Measurements from ENCODE around the gene PSD. TPM values are rescaled to one million over a fixed set of nuclear protein-coding genes. Genes with fewer than 3 reads are reported as not detected.

Gene PSD
- total RNA-seq, 1 donor from 2014 or later, result 2.4 TPM

Other genes with a start within 250 kb of the PSD start
- gene ELOVL3, start 192.5 kb downstream of the PSD start, total RNA-seq, result not detected in 2 replicates
- gene PITX3, start 177.3 kb downstream of the PSD start, total RNA-seq, result not detected in 2 replicates
- 56.4 and 57.0 TPM in 2 replicates for gene GBF1, start 173.3 kb downstream of the PSD start, total RNA-seq
- gene NFKB2, start 23.1 kb downstream of the PSD start, total RNA-seq, result 313 and 319 TPM in 2 replicates
- 14.6 and 15.1 TPM in 2 replicates for gene FBXL15, start 2.1 kb upstream of the PSD start, total RNA-seq
- 61.7 and 65.3 TPM in 2 replicates for gene CUEDC2, start 13.8 kb upstream of the PSD start, total RNA-seq
- 0.20 TPM in 1 of 2 replicates, not detected in the other for gene C10orf95, start 32.8 kb upstream of the PSD start, total RNA-seq
- gene ACTR1A, start 83.9 kb upstream of the PSD start, total RNA-seq, result 72.4 and 74.9 TPM in 2 replicates
- gene SUFU, start 85.2 kb upstream of the PSD start, total RNA-seq, result 12.9 and 13.3 TPM in 2 replicates
- 55.1 and 57.5 TPM in 2 replicates for gene TRIM8, start 225.7 kb upstream of the PSD start, total RNA-seq

Data from T-helper 1 cell treated with Interleukin-12 subunit alpha and Interleukin-12 subunit beta and Interleukin-4 antibody, amounts not matched to agents 30 ng/mL and 1 ng/mL, for 36 hours (primary cell).